WTC11 (cell line): ENCODE measurements around the gene LIN7B.

ENCODE experiments used
- ATF1 ChIP-seq: sonication (generic); formaldehyde crosslinking; IDR thresholded peaks from 2 replicates; pipeline ENCODE4 v1.8.1; 2023; ENCODE audit warnings: mild to moderate bottlenecking, moderate library complexity, missing genetic modification reagents
- ELF4 ChIP-seq: sonication (generic); formaldehyde crosslinking; IDR thresholded peaks from 2 replicates; pipeline ENCODE4 v1.8.1; 2022; ENCODE audit warnings: low read depth, mild to moderate bottlenecking, moderate library complexity, missing genetic modification reagents
- IRF2 ChIP-seq: sonication (generic); formaldehyde crosslinking; IDR thresholded peaks from 2 replicates; pipeline ENCODE4 v1.8.0; 2022; ENCODE audit warnings: low read depth, missing genetic modification reagents, borderline replicate concordance
- JUN ChIP-seq: sonication (generic); formaldehyde crosslinking; IDR thresholded peaks from 2 replicates; pipeline ENCODE4 v1.8.0; 2023; ENCODE audit warnings: mild to moderate bottlenecking, missing genetic modification reagents
- MYBL2 ChIP-seq: sonication (generic); formaldehyde crosslinking; IDR thresholded peaks from 2 replicates; pipeline ENCODE4 v1.8.1; 2023; ENCODE audit warnings: mild to moderate bottlenecking, moderate library complexity, missing genetic modification reagents
- NFYB ChIP-seq: sonication (generic); formaldehyde crosslinking; conservative IDR thresholded peaks from 2 replicates; pipeline ENCODE4 v1.8.0; 2022; ENCODE audit warnings: low read depth, missing genetic modification reagents
- ZNF263 ChIP-seq: sonication (generic); formaldehyde crosslinking; IDR thresholded peaks from 2 replicates; pipeline ENCODE4 v1.8.1; 2022; ENCODE audit warnings: low read depth, mild to moderate bottlenecking, moderate library complexity, missing genetic modification reagents
- TF ChIP-seq, protein P1 (sequence below): fragments of 200-600 bp; IDR thresholded peaks from 2 replicates; pipeline ENCODE4 v1.8.0; 2022; ENCODE audit warnings: antibody characterized with exemption
- TF ChIP-seq, protein P2 (sequence below): sonication (generic); formaldehyde crosslinking; conservative IDR thresholded peaks from 2 replicates; pipeline ENCODE4 v1.8.1; 2023; ENCODE audit warnings: mild to moderate bottlenecking, low read depth, missing genetic modification reagents, moderate library complexity
- TF ChIP-seq, protein P3 (sequence below): sonication (generic); formaldehyde crosslinking; IDR thresholded peaks from 2 replicates; pipeline ENCODE4 v1.8.1; 2023; ENCODE audit warnings: mild to moderate bottlenecking, missing genetic modification reagents, moderate library complexity
- TF ChIP-seq, protein P4 (sequence below): sonication (generic); formaldehyde crosslinking; IDR thresholded peaks from 2 replicates; pipeline ENCODE4 v1.8.0; 2022; ENCODE audit warnings: mild to moderate bottlenecking, missing genetic modification reagents
- TF ChIP-seq, protein P5 (sequence below): sonication (generic); formaldehyde crosslinking; IDR thresholded peaks from 2 replicates; pipeline ENCODE4 v1.8.1; 2022; ENCODE audit warnings: missing genetic modification reagents, borderline replicate concordance
- TF ChIP-seq, protein P6 (sequence below): sonication (generic); formaldehyde crosslinking; IDR thresholded peaks from 2 replicates; pipeline ENCODE4 v1.8.1; 2022; ENCODE audit warnings: low read depth, missing genetic modification reagents, borderline replicate concordance

DNA sequence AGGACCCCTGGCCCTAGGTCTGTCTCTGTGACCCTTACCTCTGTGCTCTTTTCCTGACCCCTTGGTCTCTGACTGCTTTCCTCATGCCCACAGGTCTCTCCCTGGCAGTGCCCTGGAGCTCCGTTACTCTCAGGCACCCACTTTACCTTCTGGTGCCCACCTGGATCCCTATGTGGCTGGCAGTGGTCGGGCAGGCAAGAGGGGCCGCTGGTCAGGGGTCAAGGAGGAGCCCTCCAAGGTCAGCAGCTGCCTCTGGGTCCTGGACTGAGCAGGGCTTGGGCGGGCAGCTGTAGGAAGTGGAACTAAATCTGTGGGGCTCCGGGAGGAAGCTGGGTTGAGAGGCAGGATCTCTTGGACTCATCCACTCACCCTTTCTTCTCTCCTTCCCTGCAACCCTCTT, 21.5 kb downstream of the LIN7B start:
- TF ChIP-seq, protein P1, sequence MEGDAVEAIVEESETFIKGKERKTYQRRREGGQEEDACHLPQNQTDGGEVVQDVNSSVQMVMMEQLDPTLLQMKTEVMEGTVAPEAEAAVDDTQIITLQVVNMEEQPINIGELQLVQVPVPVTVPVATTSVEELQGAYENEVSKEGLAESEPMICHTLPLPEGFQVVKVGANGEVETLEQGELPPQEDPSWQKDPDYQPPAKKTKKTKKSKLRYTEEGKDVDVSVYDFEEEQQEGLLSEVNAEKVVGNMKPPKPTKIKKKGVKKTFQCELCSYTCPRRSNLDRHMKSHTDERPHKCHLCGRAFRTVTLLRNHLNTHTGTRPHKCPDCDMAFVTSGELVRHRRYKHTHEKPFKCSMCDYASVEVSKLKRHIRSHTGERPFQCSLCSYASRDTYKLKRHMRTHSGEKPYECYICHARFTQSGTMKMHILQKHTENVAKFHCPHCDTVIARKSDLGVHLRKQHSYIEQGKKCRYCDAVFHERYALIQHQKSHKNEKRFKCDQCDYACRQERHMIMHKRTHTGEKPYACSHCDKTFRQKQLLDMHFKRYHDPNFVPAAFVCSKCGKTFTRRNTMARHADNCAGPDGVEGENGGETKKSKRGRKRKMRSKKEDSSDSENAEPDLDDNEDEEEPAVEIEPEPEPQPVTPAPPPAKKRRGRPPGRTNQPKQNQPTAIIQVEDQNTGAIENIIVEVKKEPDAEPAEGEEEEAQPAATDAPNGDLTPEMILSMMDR: no peak
- TF ChIP-seq NFYB (CRISPR knock-in tag) (no peak), IRF2 (CRISPR knock-in tag) (no peak), ELF4 (CRISPR knock-in tag) (no peak), MYBL2 (CRISPR knock-in tag) (no peak), JUN (CRISPR knock-in tag) (no peak), ATF1 (CRISPR knock-in tag) (no peak), ZNF263 (CRISPR knock-in tag) (no peak)
- TF ChIP-seq, protein P2, sequence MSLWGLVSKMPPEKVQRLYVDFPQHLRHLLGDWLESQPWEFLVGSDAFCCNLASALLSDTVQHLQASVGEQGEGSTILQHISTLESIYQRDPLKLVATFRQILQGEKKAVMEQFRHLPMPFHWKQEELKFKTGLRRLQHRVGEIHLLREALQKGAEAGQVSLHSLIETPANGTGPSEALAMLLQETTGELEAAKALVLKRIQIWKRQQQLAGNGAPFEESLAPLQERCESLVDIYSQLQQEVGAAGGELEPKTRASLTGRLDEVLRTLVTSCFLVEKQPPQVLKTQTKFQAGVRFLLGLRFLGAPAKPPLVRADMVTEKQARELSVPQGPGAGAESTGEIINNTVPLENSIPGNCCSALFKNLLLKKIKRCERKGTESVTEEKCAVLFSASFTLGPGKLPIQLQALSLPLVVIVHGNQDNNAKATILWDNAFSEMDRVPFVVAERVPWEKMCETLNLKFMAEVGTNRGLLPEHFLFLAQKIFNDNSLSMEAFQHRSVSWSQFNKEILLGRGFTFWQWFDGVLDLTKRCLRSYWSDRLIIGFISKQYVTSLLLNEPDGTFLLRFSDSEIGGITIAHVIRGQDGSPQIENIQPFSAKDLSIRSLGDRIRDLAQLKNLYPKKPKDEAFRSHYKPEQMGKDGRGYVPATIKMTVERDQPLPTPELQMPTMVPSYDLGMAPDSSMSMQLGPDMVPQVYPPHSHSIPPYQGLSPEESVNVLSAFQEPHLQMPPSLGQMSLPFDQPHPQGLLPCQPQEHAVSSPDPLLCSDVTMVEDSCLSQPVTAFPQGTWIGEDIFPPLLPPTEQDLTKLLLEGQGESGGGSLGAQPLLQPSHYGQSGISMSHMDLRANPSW (CRISPR knock-in tag): no peak
- TF ChIP-seq, protein P3, sequence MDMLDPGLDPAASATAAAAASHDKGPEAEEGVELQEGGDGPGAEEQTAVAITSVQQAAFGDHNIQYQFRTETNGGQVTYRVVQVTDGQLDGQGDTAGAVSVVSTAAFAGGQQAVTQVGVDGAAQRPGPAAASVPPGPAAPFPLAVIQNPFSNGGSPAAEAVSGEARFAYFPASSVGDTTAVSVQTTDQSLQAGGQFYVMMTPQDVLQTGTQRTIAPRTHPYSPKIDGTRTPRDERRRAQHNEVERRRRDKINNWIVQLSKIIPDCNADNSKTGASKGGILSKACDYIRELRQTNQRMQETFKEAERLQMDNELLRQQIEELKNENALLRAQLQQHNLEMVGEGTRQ (CRISPR knock-in tag): no peak
- TF ChIP-seq, protein P4, sequence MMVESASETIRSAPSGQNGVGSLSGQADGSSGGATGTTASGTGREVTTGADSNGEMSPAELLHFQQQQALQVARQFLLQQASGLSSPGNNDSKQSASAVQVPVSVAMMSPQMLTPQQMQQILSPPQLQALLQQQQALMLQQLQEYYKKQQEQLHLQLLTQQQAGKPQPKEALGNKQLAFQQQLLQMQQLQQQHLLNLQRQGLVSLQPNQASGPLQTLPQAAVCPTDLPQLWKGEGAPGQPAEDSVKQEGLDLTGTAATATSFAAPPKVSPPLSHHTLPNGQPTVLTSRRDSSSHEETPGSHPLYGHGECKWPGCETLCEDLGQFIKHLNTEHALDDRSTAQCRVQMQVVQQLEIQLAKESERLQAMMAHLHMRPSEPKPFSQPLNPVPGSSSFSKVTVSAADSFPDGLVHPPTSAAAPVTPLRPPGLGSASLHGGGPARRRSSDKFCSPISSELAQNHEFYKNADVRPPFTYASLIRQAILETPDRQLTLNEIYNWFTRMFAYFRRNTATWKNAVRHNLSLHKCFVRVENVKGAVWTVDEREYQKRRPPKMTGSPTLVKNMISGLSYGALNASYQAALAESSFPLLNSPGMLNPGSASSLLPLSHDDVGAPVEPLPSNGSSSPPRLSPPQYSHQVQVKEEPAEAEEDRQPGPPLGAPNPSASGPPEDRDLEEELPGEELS (CRISPR knock-in tag): no peak
- TF ChIP-seq, protein P5, sequence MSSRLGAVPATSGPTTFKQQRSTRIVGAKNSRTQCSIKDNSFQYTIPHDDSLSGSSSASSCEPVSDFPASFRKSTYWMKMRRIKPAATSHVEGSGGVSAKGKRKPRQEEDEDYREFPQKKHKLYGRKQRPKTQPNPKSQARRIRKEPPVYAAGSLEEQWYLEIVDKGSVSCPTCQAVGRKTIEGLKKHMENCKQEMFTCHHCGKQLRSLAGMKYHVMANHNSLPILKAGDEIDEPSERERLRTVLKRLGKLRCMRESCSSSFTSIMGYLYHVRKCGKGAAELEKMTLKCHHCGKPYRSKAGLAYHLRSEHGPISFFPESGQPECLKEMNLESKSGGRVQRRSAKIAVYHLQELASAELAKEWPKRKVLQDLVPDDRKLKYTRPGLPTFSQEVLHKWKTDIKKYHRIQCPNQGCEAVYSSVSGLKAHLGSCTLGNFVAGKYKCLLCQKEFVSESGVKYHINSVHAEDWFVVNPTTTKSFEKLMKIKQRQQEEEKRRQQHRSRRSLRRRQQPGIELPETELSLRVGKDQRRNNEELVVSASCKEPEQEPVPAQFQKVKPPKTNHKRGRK (CRISPR knock-in tag): no peak
- TF ChIP-seq, protein P6, sequence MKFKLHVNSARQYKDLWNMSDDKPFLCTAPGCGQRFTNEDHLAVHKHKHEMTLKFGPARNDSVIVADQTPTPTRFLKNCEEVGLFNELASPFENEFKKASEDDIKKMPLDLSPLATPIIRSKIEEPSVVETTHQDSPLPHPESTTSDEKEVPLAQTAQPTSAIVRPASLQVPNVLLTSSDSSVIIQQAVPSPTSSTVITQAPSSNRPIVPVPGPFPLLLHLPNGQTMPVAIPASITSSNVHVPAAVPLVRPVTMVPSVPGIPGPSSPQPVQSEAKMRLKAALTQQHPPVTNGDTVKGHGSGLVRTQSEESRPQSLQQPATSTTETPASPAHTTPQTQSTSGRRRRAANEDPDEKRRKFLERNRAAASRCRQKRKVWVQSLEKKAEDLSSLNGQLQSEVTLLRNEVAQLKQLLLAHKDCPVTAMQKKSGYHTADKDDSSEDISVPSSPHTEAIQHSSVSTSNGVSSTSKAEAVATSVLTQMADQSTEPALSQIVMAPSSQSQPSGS (CRISPR knock-in tag): no peak
